ENCODE measurements around the gene GRHL1.

- no peak for TF ChIP-seq SUZ12 (IDR thresholded peaks at IDR 0.05; ENCODE audit: extremely low read depth, insufficient read depth, insufficient read length)
- TF ChIP-seq ZNF274 (IDR thresholded peaks at IDR 0.05; ENCODE audit: low read depth, low read length), result no peak
- TF ChIP-seq YY1 (IDR thresholded peaks at IDR 0.05; ENCODE audit: insufficient read depth, insufficient read length), result no peak
These were observed 5.9 kb upstream of the GRHL1 start for GRCh38 chr2:9945596-9945995.
